Motor neuron (in vitro differentiated cells): ENCODE data around the gene LBHD2. TPM values are rescaled to one million over a fixed set of nuclear protein-coding genes. Genes with fewer than 3 reads are reported as not detected.

ENCODE experiments used
- ATAC-seq, 8 experiments: fragments of 200-7000 bp; cut with Tn5 transposase; replicated peaks in 6 of 8; 2 replicates each; pipeline ENCODE4 v1.8.0; 2021; ENCODE audit warnings: mild to moderate bottlenecking in 8 of 8, moderate library complexity in 8 of 8
- H3K27ac ChIP-seq, 2 donors: fragments of 250-450 bp; sonication (Bioruptor Pico); 2 replicates each; pipeline ENCODE4 v1.9.0; 2021; ENCODE audit warnings: antibody characterized with exemption in 2 of 2, mild to moderate bottlenecking in 2 of 2, moderate library complexity in 1 of 2
- H3K4me1 ChIP-seq, 2 donors: fragments of 250-450 bp; sonication (Bioruptor Pico); replicated peaks in 1 of 2; 2 replicates each; pipeline ENCODE4 v1.6.1; 2021; ENCODE audit warnings: antibody characterized with exemption in 2 of 2, mild to moderate bottlenecking in 2 of 2, moderate library complexity in 1 of 2
- H3K4me3 ChIP-seq, 5 donors: fragments of 250-450 bp; sonication (Bioruptor Pico); 2 replicates each; pipeline ENCODE4 v1.9.0; 2021; ENCODE audit warnings: antibody characterized with exemption in 5 of 5, mild to moderate bottlenecking in 5 of 5, moderate library complexity in 4 of 5
- WGBS, 10 experiments: fragments of 450-650 bp; shearing (Covaris generic); methylation state at CpG; one replicate each; pipeline ENCODE4 v1.0.0; 2022; 5-methylcytosine and 5-hydroxymethylcytosine counted together
- in situ Hi-C, 9 experiments: fragments of 400-800 bp; cut with MboI; loops; one replicate each; pipeline ENCODE4 v1.15.0; 2021; ENCODE audit warnings: low sequenced_read_pairs in 9 of 9, low pct_unique_long_range_greater_than_20kb in 2 of 9; ENCODE audit not compliant: unreplicated experiment in 9 of 9
- total RNA-seq, 8 experiments: library from RNA; unstranded; fragments of 300-600 nt; gene quantifications; 2 replicates each; pipeline versions ENCODE4 v1.2.3 to v1.2.4, GENCODE V29; 2022

Gene LBHD2
- total RNA-seq, 8 experiments from 2014 or later = not detected

DNA sequence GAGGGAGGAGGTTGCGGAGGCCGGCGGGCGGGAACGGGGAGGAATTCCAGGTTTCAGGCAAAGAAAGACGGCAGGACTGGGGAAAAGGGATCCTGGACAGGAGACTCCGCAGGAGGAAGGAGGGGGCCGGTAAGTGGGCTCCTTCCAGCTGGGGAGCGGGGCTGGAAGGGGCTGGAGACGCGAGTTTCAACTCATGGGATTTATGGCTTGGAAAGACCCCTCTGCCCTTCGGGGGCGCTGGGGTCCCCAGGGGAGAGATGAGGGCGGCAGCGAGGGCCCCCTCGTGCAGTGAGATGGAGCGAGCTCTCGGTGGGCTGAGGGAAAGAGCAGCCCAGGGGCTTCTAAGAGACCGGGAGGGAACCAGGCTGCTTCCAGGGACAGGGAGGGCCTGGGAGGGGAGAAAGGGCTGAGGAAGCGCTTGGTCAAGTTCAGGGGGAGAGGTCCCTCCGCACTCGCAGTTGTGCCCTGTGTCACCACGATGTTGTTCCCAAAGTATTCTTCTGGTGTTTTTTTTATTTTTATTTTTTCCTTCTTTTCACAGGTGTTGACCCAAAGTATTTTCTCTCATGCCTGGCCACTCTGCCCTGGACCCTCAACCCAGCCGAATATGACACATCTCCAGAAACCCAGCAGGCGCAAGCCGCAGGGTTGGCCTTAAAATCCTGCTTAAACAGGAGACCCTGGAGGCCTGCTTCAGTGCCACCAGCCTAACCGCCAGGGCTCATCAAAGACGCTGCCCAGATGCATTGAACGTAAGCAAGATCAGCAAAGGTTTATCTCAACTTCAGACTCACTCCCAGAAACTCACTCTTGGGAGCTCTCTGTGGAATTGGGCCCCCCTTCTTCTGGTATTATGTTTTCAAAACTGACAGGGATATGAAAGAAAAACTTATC, 55.4 kb downstream of the LBHD2 start:
- peak in 4 of 8 experiments; percentile 6 to 31 (median 18) for ATAC-seq
- H3K4me1 ChIP-seq = peaks cover 15 to 36% of the 10 kb centered on the region in 2 donors
- H3K4me3 ChIP-seq = no peak overlapping the region
- in situ Hi-C loops = no loop called here
- H3K27ac ChIP-seq = no peak overlapping the region
- WGBS, 10 experiments = 63 to 94% (median 73%) methylated on average over 3 to 6 of the region's 29 CpGs; no CpG with 5 or more reads in 4 of the 10 experiments

Other genes with a start within 250 kb of the LBHD2 start
- 1 to 10 TPM in 2 of 8 experiments, under 1 TPM in 6; 0.21 to 2.5 (median 0.36) TPM for gene AMN, start 161.5 kb upstream of the LBHD2 start, total RNA-seq
- gene CDC42BPB, start 26.7 kb upstream of the LBHD2 start, total RNA-seq = 100 to 1,000 TPM in 1 of 8 experiments, 10 to 100 TPM in 7; 36.9 to 102 (median 56.4) TPM
- gene EXOC3L4, start 10.5 kb downstream of the LBHD2 start, total RNA-seq = 1 to 10 TPM in 1 of 8 experiments, under 1 TPM in 5, not detected in 2; 0.13 to 3.0 (median 0.39) TPM
- gene TNFAIP2, start 39.3 kb downstream of the LBHD2 start, total RNA-seq = 10 to 100 TPM in 3 of 8 experiments, 1 to 10 TPM in 3, under 1 TPM in 2; 0.78 to 98.8 (median 2.0) TPM